Endothelial cell of umbilical vein (primary cell): ENCODE measurements around the gene C12orf76. TPM values are rescaled to one million over a fixed set of nuclear protein-coding genes. Genes with fewer than 3 reads are reported as not detected.

Source experiments
- BruUV-seq: library from RNA; stranded (reverse); fragments of 400-500 nt; replicated peaks from 2 replicates; lab custom pipeline; 2021; lab: Mats Ljungman, UMichigan
- CTCF ChIA-PET: fragments of 300-600, 350-600 bp; sonication (Branson Sonifier 250); formaldehyde crosslinking; loops from one replicate; lab custom pipeline; 2021; ENCODE audit warnings: antibody characterized with exemption, inconsistent platforms; lab: Charles Lee
- POLR2A ChIA-PET: fragments of 300-600, 350-600 bp; sonication (Branson Sonifier 250); formaldehyde crosslinking; loops from one replicate; lab custom pipeline; 2021; ENCODE audit warnings: antibody characterized with exemption, inconsistent platforms; lab: Charles Lee
- DNase-seq: peaks from one replicate; pipeline ENCODE4 v3.0.0-alpha.2; 2011; ENCODE audit warnings: low read depth, low spot score
- FAIRE-seq: peaks from 2 replicates; lab custom pipeline; 2011; peaks lifted over from hg19 to GRCh38; lab: Jason Lieb, UNC
- H2AFZ ChIP-seq: 2 replicates; pipeline ENCODE4 v1.6.0; 2012; ENCODE audit warnings: low read depth, low read length, control low read depth, inconsistent platforms
- H3K27ac ChIP-seq: 2 replicates; pipeline ENCODE4 v1.5.1; 2011; ENCODE audit warnings: low read depth, mild to moderate bottlenecking, control low read depth, low read length, moderate library complexity; ENCODE audit not compliant: insufficient read depth
- H3K27me3 ChIP-seq, 2 experiments: 2 replicates each; pipeline versions ENCODE4 v1.6.0 to v1.6.1; 2011; ENCODE audit warnings: low read length in 2 of 2, mixed read lengths in 1 of 2; ENCODE audit not compliant: control insufficient read depth in 2 of 2, insufficient read depth in 2 of 2
- H3K36me3 ChIP-seq, 2 experiments: 2 replicates in 1 of 2; 3 replicates in 1 of 2; pipeline ENCODE4 v1.5.1; 2011; ENCODE audit warnings: low read length in 2 of 2, mild to moderate bottlenecking in 1 of 2, moderate library complexity in 1 of 2; ENCODE audit not compliant: control insufficient read depth in 2 of 2, insufficient read depth in 2 of 2; ENCODE audit errors: extremely low read depth in 1 of 2
- H3K4me1 ChIP-seq: 3 replicates; pipeline ENCODE4 v1.5.1; 2011; ENCODE audit warnings: mild to moderate bottlenecking, low read length; ENCODE audit not compliant: control insufficient read depth, insufficient read depth; ENCODE audit errors: extremely low read depth
- H3K4me2 ChIP-seq: 2 replicates; pipeline ENCODE4 v1.6.1; 2011; ENCODE audit warnings: low read length, control low read depth, mixed read lengths; ENCODE audit not compliant: insufficient read depth
- H3K4me3 ChIP-seq, 3 experiments: fragments of 200-600 bp in 1 of 3; sonication (generic), shearing (Covaris generic) in 1 of 3; replicated peaks in 1 of 3; 2 replicates each; pipeline ENCODE4 v1.5.1; 2011 to 2016; ENCODE audit warnings: control low read depth in 3 of 3, low read length in 3 of 3, mild to moderate bottlenecking in 2 of 3, inconsistent platforms in 1 of 3, low read depth in 1 of 3, moderate library complexity in 1 of 3; ENCODE audit not compliant: insufficient read depth in 1 of 3
- H3K79me2 ChIP-seq: 2 replicates; pipeline ENCODE4 v1.6.0; 2012; ENCODE audit warnings: low read length, inconsistent platforms; ENCODE audit not compliant: control insufficient read depth, insufficient read depth
- H3K9ac ChIP-seq: replicated peaks from 2 replicates; pipeline ENCODE3; 2011; ENCODE audit warnings: low read length, control low read depth; ENCODE audit not compliant: insufficient read depth; ENCODE audit errors: extremely low read depth
- H3K9me1 ChIP-seq: replicated peaks from 3 replicates; pipeline ENCODE4 v1.6.0; 2011; ENCODE audit warnings: mild to moderate bottlenecking, low read length; ENCODE audit not compliant: control insufficient read depth, insufficient read depth; ENCODE audit errors: extremely low read depth
- H3K9me3 ChIP-seq: replicated peaks from 2 replicates; pipeline ENCODE4 v1.5.1; 2012; ENCODE audit warnings: low read length, inconsistent platforms; ENCODE audit not compliant: control insufficient read depth, insufficient read depth
- H4K20me1 ChIP-seq: replicated peaks from 2 replicates; pipeline ENCODE3; 2011; ENCODE audit warnings: mild to moderate bottlenecking, low read length; ENCODE audit not compliant: control insufficient read depth, insufficient read depth; ENCODE audit errors: extremely low read depth
- EZH2 ChIP-seq: IDR thresholded peaks from 2 replicates; pipeline ENCODE4 v1.6.1; 2012; ENCODE audit warnings: borderline replicate concordance, low read depth, mild to moderate bottlenecking, moderate library complexity, low read length, inconsistent platforms; ENCODE audit not compliant: severe bottlenecking
- FOS ChIP-seq: IDR thresholded peaks from 2 replicates; pipeline ENCODE4 v1.6.1; 2011; ENCODE audit warnings: mild to moderate bottlenecking, low read length, moderate library complexity, borderline replicate concordance; ENCODE audit not compliant: insufficient read depth
- GATA2 ChIP-seq: IDR thresholded peaks from 2 replicates; pipeline ENCODE4 v1.7.0; 2011; ENCODE audit warnings: low read depth, mild to moderate bottlenecking, moderate library complexity, mixed read lengths, low read length; ENCODE audit not compliant: insufficient read length, insufficient read depth
- JUN ChIP-seq: IDR thresholded peaks from 2 replicates; pipeline ENCODE4 v1.6.1; 2011; ENCODE audit warnings: borderline replicate concordance, low read depth; ENCODE audit not compliant: insufficient read length, insufficient read depth
- POLR2A ChIP-seq: IDR thresholded peaks from 2 replicates; pipeline ENCODE4 v1.6.1; 2012; ENCODE audit warnings: low read depth, mild to moderate bottlenecking, control low read depth, low read length
- POLR2AphosphoS5 ChIP-seq: IDR thresholded peaks from 2 replicates; pipeline ENCODE4 v1.6.1; 2012; ENCODE audit warnings: low read depth, mild to moderate bottlenecking, control low read depth, low read length, moderate library complexity; ENCODE audit not compliant: insufficient read depth
- dilution Hi-C: fragments of 300-500 bp; cut with MboI; formaldehyde crosslinking; loops from one replicate; pipeline ENCODE4 v1.15.0; 2019; ENCODE audit warnings: low sequenced_read_pairs; ENCODE audit not compliant: extremely low pct_ligation_motif_present
- intact Hi-C: fragments of 100-400 bp; cut with micrococcal nuclease; formaldehyde crosslinking; loops from one replicate; pipeline ENCODE4 v1.10.0; 2022
- polyA plus RNA-seq, 4 experiments: library from polyadenylated mRNA; depleted of rRNA in 3 of 4; stranded (reverse) in 3 of 4; unstranded in 1 of 4; fragments of >200 nt; gene quantifications; 2 replicates each; pipeline versions ENCODE4 v1.2.1 to v1.2.3, GENCODE V29; 2011 to 2012; ENCODE audit warnings: missing spikeins in 1 of 4
- total RNA-seq: library from RNA; stranded (reverse); gene quantifications from 2 replicates; pipeline ENCODE4 v1.2.3, GENCODE V29; 2021
- TF ChIP-seq, protein P1 (sequence below), 2 donors: IDR thresholded peaks; 1 replicate in 1 of 2; 2 replicates in 1 of 2; pipeline ENCODE4 v1.5.1; 2011; ENCODE audit warnings: low read length in 2 of 2, mild to moderate bottlenecking in 2 of 2, moderate library complexity in 2 of 2, control low read depth in 1 of 2, inconsistent platforms in 1 of 2, low read depth in 1 of 2; ENCODE audit not compliant: insufficient read depth in 1 of 2; ENCODE audit errors: extremely low read depth in 1 of 2

The C12orf76 gene
- total and polyA plus RNA-seq, 2 donors (not counting 3 experiments of a cell fraction or from before 2014, with no cell fraction given), result 13.4 to 17.1 TPM

- CTCF ChIA-PET, result interaction anchor here (1.0 to 1.6 kb wide), 3 partner anchors 9 to 16 kb away, joined by 3 to 5 read pairs (median 3); no protein-coding TSS in a partner anchor
- H3K4me3 ChIP-seq, result no peak overlapping the region
- H3K9me1 ChIP-seq, result no peaks in the 10 kb centered on the region
- H3K27me3 ChIP-seq, result no peaks in the 10 kb centered on the region
- H3K4me1 ChIP-seq, result peaks cover 30% of the 10 kb centered on the region
- dilution Hi-C loops (no loop called here), intact Hi-C loops (loop anchor here (2.0 kb wide), 1 partner anchor 47 kb away; no protein-coding TSS in a partner anchor)
- POLR2A ChIA-PET, result interaction anchor here (0.7 kb wide), 1 partner anchor 1392 kb away, joined by 3 read pairs; no protein-coding TSS in a partner anchor
- H3K27ac ChIP-seq, result no peak overlapping the region
- FAIRE-seq, result no peak
- H3K36me3 ChIP-seq, result peaks cover 4 to 13% of the 10 kb centered on the region in 2 experiments
- no peak overlapping the region for H2AFZ ChIP-seq
- H4K20me1 ChIP-seq, result no peaks in the 10 kb centered on the region
- peaks cover 10% of the 10 kb centered on the region for H3K79me2 ChIP-seq
- no peak overlapping the region for H3K9ac ChIP-seq
- BruUV-seq, result no TSS peak
- TF ChIP-seq, protein P1, sequence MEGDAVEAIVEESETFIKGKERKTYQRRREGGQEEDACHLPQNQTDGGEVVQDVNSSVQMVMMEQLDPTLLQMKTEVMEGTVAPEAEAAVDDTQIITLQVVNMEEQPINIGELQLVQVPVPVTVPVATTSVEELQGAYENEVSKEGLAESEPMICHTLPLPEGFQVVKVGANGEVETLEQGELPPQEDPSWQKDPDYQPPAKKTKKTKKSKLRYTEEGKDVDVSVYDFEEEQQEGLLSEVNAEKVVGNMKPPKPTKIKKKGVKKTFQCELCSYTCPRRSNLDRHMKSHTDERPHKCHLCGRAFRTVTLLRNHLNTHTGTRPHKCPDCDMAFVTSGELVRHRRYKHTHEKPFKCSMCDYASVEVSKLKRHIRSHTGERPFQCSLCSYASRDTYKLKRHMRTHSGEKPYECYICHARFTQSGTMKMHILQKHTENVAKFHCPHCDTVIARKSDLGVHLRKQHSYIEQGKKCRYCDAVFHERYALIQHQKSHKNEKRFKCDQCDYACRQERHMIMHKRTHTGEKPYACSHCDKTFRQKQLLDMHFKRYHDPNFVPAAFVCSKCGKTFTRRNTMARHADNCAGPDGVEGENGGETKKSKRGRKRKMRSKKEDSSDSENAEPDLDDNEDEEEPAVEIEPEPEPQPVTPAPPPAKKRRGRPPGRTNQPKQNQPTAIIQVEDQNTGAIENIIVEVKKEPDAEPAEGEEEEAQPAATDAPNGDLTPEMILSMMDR (IDR thresholded peaks at IDR 0.05; ENCODE audit: extremely low read depth in 1 of 2, insufficient read depth in 1 of 2, low read depth in 1 of 2, low read length in 2 of 2), result no peak
- no peak for TF ChIP-seq JUN
- TF ChIP-seq FOS, result no peak
- TF ChIP-seq POLR2AphosphoS5, result no peak
- no peak for TF ChIP-seq EZH2
- TF ChIP-seq POLR2A, result no peak
- TF ChIP-seq GATA2, result no peak
- H3K9me3 ChIP-seq, result no peaks in the 10 kb centered on the region
- DNase-seq, result no peak
- no peak overlapping the region for H3K4me2 ChIP-seq
Measured at GRCh38 chr12:110042264-110042663, 6.1 kb downstream of the C12orf76 start.
